Measurements from ENCODE around the gene CCT7. TPM values are rescaled to one million over a fixed set of nuclear protein-coding genes. Genes with fewer than 3 reads are reported as not detected.
A peak's percentile ranks its signal among the peaks of the same experiment; 100 is the strongest.

The CCT7 gene
- total and polyA plus RNA-seq, 10 of the 15 experiments (the other 5 are each of a cell fraction or from before 2014, with no cell fraction given) = 206 to 598 (median 486) TPM

DNA sequence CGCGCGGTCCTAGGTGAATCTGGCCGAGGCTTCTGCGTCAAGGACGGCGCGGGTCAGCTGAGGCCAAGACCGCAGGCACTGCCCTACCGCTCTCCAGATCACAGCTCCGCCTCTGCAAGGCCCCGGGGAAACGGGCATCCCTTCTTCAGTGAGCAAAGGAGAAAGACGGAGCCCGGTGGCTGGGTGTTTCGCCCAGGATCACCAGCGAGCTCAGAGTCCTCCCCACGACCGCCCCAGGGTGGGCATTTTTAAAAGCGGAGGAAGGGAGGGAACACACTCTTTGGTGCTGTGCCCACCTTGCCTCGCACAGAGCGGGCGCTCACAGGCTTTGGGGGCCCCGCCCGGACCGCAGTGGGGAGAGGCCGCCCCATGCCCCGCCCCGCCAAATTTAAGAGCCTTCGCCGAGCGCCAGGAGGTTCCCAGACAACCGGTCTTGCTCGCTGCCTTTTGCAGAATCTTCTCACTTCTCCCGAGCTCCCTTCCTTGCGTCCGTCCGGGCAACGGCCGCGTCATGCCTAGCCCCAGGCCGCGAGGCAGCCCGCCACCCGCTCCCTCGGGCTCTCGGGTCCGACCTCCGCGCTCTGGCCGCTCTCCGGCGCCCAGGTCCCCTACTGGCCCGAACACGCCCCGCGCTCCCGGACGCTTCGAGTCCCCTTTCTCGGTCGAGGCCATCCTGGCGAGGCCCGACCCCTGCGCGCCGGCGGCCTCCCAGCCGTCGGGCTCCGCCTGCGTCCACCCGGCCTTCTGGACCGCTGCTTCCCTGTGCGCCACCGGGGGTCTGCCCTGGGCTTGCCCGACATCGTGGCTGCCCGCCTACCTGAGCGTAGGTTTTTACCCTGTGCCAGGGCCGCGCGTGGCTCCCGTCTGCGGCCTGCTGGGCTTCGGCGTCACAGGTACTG lies 31.7 kb upstream of the CCT7 start, which contains the start of gene NOTO:
Gene NOTO, plus strand, starts transcription at position 419 of the 899 bp plus-strand sequence. Its CDS starts 93 bp downstream, at position 512.
- Histone ChIP-seq H2AFZ (ENCODE audit: control insufficient read depth, low read depth, low read length) (no peak within 1 kb of the TSS), H3K27ac (ENCODE audit: control insufficient read depth, insufficient read depth) (no peak within 1 kb of the TSS), H4K20me1 (ENCODE audit: control insufficient read depth, insufficient read depth) (no peaks in the 10 kb centered on the region), H3K79me2 (ENCODE audit: control insufficient read depth, insufficient read depth, low read length) (no peaks in the 10 kb centered on the region), H3K4me2 (ENCODE audit: control insufficient read depth, insufficient read depth) (no peak within 1 kb of the TSS), H3K9ac (ENCODE audit: control insufficient read depth, insufficient read depth, low read length) (no peak within 1 kb of the TSS), H3K4me1 (ENCODE audit: control insufficient read depth, insufficient read depth, low read length) (no peaks in the 10 kb centered on the region), H3K36me3 (ENCODE audit: control insufficient read depth in 2 of 2, insufficient read depth in 2 of 2, low read length in 1 of 2) (no peaks in the 10 kb centered on the region; a peak in 1 of 4 replicates), H3K4me3 (no peak within 1 kb of the TSS), H3K27me3 (replicated peaks in 1 of 2; ENCODE audit: control insufficient read depth in 2 of 2, insufficient read depth in 2 of 2, low read length in 1 of 2) (peaks cover 0 to 3% of the 10 kb centered on the region in 2 experiments; a peak in 2 of 4 replicates), H3K9me3 (replicated peaks; ENCODE audit: control insufficient read depth, insufficient read depth, low read length) (no peaks in the 10 kb centered on the region)
- BruUV-seq (replicated peaks) = no TSS peak
- DNase-seq (ENCODE audit: low read depth, low spot score) = no peak
- ChIA-PET CTCF (interaction anchor here (0.9 to 3.3 kb wide), 2 partner anchors 8 to 10 kb away, joined by 3 to 12 read pairs; partner anchors contain the start of gene SMYD5), RAD21 (ENCODE audit: unreplicated experiment) (interaction anchor here (1.2 kb wide), 1 partner anchor 10 kb away, joined by 4 read pairs; no protein-coding TSS in a partner anchor), POLR2A (interaction anchor here (0.6 kb wide), 1 partner anchor 149 kb away, joined by 5 read pairs; no protein-coding TSS in a partner anchor), SMC1A (ENCODE audit: uncharacterized antibody, unreplicated experiment) (no interaction called here)
- TF ChIP-seq MYC (IDR thresholded peaks at IDR 0.05; ENCODE audit: insufficient read depth, insufficient read length, insufficient replicate concordance, low read length, severe bottlenecking) = no peak
- peak; percentile 69 for TF ChIP-seq SUZ12 (IDR thresholded peaks at IDR 0.05; ENCODE audit: unreplicated experiment)
- no peak for TF ChIP-seq POLR2AphosphoS5 (IDR thresholded peaks at IDR 0.05; ENCODE audit: low read length)
- no peak for TF ChIP-seq BRCA1 (IDR thresholded peaks at IDR 0.05; ENCODE audit: low read depth, low read length)
- TF ChIP-seq, protein P1, sequence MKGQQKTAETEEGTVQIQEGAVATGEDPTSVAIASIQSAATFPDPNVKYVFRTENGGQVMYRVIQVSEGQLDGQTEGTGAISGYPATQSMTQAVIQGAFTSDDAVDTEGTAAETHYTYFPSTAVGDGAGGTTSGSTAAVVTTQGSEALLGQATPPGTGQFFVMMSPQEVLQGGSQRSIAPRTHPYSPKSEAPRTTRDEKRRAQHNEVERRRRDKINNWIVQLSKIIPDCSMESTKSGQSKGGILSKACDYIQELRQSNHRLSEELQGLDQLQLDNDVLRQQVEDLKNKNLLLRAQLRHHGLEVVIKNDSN (IDR thresholded peaks at IDR 0.05; ENCODE audit: borderline replicate concordance, extremely low read length, insufficient read depth, low read depth, low read length) = no peak
- no peak for TF ChIP-seq SMARCA5 (IDR thresholded peaks at IDR 0.05)
- intact Hi-C loops (cut with micrococcal nuclease; ENCODE audit: unreplicated experiment) (no loop called here), in situ Hi-C loops (cut with MboI) (no loop called here)
- no peak for ATAC-seq
- 18% methylated on average over 70 of the region's 87 CpGs for WGBS (ENCODE audit: insufficient coverage, insufficient replicate concordance, low lambda C conversion rate, missing lambda C conversion rate)
- no peak for FAIRE-seq
